Gastrocnemius medialis (tissue), 4 donors: ENCODE results near the gene CEND1.

Experiments
- POLR2A ChIP-seq, 2 donors: fragments of 450-650 bp; IDR thresholded peaks; one replicate each; pipeline ENCODE4 v1.6.1; 2017; ENCODE audit warnings: antibody characterized with exemption in 2 of 2, mild to moderate bottlenecking in 2 of 2, moderate library complexity in 2 of 2
- TF ChIP-seq, protein P1 (sequence below), 5 experiments: fragments of 450-650 bp in 3 of 5; fragments of 200-600 bp in 2 of 5; sonication (generic) in 2 of 5; IDR thresholded peaks in 4 of 5; conservative IDR thresholded peaks in 1 of 5; 1 replicate in 4 of 5; 2 replicates in 1 of 5; pipeline ENCODE4 v1.5.1; 2016 to 2019; ENCODE audit warnings: antibody characterized with exemption in 5 of 5, mild to moderate bottlenecking in 3 of 5, moderate library complexity in 3 of 5

DNA sequence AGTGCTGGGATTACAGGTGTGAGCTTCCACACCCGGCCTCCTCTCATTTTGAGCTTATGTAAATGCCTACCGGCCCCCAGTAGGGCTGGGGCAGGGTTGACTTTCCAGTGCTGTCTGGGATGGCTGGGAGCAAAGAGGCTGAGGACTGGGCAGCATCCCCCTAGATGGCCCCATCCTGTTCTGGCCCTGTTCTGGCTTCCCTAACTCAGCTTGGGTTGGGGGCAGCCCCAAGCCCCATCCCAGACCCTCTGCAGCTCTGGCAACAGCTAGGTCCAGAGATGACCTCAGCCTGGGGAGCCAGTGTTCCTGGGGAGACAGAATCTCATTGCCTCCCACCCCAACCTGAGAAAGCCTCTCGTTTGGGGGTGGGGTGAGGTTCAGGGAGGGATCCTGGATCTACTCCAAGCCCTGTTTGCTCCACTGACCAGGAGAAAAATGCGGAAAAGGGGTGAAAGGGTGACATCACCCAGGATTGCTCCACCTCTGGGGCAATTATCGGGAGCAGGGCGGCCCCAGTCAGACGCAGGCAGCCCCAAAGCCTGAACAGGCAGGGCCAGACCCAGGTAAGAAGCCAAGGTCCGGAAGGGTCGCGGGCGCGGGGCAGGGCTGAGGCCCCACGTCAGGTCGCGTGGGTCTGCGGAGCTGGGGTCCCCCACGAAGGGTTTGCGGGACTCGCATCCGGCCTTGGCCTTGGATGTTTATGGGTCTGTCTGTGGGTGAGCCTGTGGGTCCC, 28.7 kb upstream of the CEND1 start, which contains the start of gene PNPLA2:
- TF ChIP-seq, protein P1, sequence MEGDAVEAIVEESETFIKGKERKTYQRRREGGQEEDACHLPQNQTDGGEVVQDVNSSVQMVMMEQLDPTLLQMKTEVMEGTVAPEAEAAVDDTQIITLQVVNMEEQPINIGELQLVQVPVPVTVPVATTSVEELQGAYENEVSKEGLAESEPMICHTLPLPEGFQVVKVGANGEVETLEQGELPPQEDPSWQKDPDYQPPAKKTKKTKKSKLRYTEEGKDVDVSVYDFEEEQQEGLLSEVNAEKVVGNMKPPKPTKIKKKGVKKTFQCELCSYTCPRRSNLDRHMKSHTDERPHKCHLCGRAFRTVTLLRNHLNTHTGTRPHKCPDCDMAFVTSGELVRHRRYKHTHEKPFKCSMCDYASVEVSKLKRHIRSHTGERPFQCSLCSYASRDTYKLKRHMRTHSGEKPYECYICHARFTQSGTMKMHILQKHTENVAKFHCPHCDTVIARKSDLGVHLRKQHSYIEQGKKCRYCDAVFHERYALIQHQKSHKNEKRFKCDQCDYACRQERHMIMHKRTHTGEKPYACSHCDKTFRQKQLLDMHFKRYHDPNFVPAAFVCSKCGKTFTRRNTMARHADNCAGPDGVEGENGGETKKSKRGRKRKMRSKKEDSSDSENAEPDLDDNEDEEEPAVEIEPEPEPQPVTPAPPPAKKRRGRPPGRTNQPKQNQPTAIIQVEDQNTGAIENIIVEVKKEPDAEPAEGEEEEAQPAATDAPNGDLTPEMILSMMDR (IDR thresholded peaks at IDR 0.05 in 4 of 5, conservative IDR thresholded peaks at IDR 0.05 in 1 of 5), result no peak
- no peak for TF ChIP-seq POLR2A (IDR thresholded peaks at IDR 0.05)
